Testis (tissue), 3 donors: ENCODE data around the gene RALGPS2. TPM values are rescaled to one million over a fixed set of nuclear protein-coding genes. Genes with fewer than 3 reads are reported as not detected.

Experiments used
- DNase-seq: peaks from one replicate; pipeline ENCODE4 v3.0.0-alpha.2; 2019
- H3K27ac ChIP-seq, 2 donors: fragments of 200-600 bp; sonication (generic); one replicate each; pipeline ENCODE4 v1.5.1; 2019
- H3K27me3 ChIP-seq: fragments of 200-600 bp; sonication (generic); one replicate; pipeline ENCODE4 v1.5.1; 2019
- H3K36me3 ChIP-seq: fragments of 200-600 bp; sonication (generic); one replicate; pipeline ENCODE4 v1.5.1; 2017; ENCODE audit warnings: low read depth; ENCODE audit errors: missing control alignments
- H3K4me1 ChIP-seq: fragments of 200-600 bp; sonication (generic); one replicate; pipeline ENCODE4 v1.5.1; 2019
- H3K4me3 ChIP-seq, 2 donors: fragments of 200-600 bp; sonication (generic); one replicate each; pipeline ENCODE4 v1.5.1; 2017 to 2019
- H3K9me3 ChIP-seq: fragments of 200-600 bp; sonication (generic); one replicate; pipeline ENCODE4 v1.5.1; 2017
- CTCF ChIP-seq, 3 experiments: fragments of 450-650 bp in 2 of 3; fragments of 200-600 bp in 1 of 3; sonication (generic) in 1 of 3; IDR thresholded peaks; one replicate each; pipeline ENCODE4 v1.5.1; 2016 to 2019; ENCODE audit warnings: antibody characterized with exemption in 3 of 3, mild to moderate bottlenecking in 2 of 3, moderate library complexity in 1 of 3
- POLR2A ChIP-seq: fragments of 450-650 bp; IDR thresholded peaks from one replicate; pipeline ENCODE4 v1.6.1; 2017; ENCODE audit warnings: antibody characterized with exemption, mild to moderate bottlenecking, moderate library complexity
- WGBS, 2 donors: methylation state at CpG; one replicate each; pipeline ENCODE4 v1.1.5; 2018; 5-methylcytosine and 5-hydroxymethylcytosine counted together
- intact Hi-C: fragments of 100-400 bp; cut with DNase I; formaldehyde crosslinking; loops from one replicate; pipeline ENCODE4 v1.15.1; 2023; ENCODE audit warnings: low total_unique reads
- polyA plus RNA-seq: library from polyadenylated mRNA; stranded (reverse); fragments of 350-450 nt; fragmentation: Illumina TruSeq; extraction: RNeasy Lipid Tissue Mini Kit (QIAGEN cat#74804); gene quantifications from one replicate; pipeline ENCODE4 v1.2.3, GENCODE V29; 2014; ENCODE audit warnings: low read depth, low replicate concordance; ENCODE audit not compliant: insufficient read depth
- total RNA-seq, 2 donors: library from RNA; depleted of rRNA; stranded (reverse); fragments of >200 nt; gene quantifications; one replicate each; pipeline ENCODE4 v1.2.3, GENCODE V29; 2016

RALGPS2 gene
- total and polyA plus RNA-seq, 3 donors from 2014 or later, result 56.3 to 224 (median 78.6) TPM

GRCh38 chr1:178776553-178776952, 51.5 kb downstream of the RALGPS2 start:
- Histone ChIP-seq H3K36me3 (no peaks in the 10 kb centered on the region), H3K4me3 (no peak overlapping the region), H3K9me3 (no peaks in the 10 kb centered on the region), H3K27me3 (no peaks in the 10 kb centered on the region), H3K4me1 (no peaks in the 10 kb centered on the region), H3K27ac (no peak overlapping the region)
- no peak for TF ChIP-seq POLR2A
- no peak for TF ChIP-seq CTCF (IDR thresholded peaks at IDR 0.05)
- no peak for DNase-seq
- intact Hi-C loops, result no loop called here
- WGBS, 2 donors, result 50 to 51% methylated on average over 2 of the region's 2 CpGs

- no peak for DNase-seq
- Histone ChIP-seq H3K27ac (no peak overlapping the region), H3K36me3 (no peaks in the 10 kb centered on the region), H3K4me3 (no peak overlapping the region), H3K4me1 (no peaks in the 10 kb centered on the region), H3K9me3 (no peaks in the 10 kb centered on the region), H3K27me3 (no peaks in the 10 kb centered on the region)
- 98 to 100% methylated on average over 2 of the region's 2 CpGs for WGBS, 2 donors
- TF ChIP-seq CTCF (IDR thresholded peaks at IDR 0.05), result no peak
- TF ChIP-seq POLR2A, result no peak
- intact Hi-C loops, result no loop called here
These were observed 56.7 kb downstream of the RALGPS2 start for GRCh38 chr1:178781533-178782330.

GRCh38 chr1:178784131-178784536, 59.1 kb downstream of the RALGPS2 start:
- WGBS, 2 donors, result 84 to 85% methylated on average over 2 of the region's 2 CpGs
- no peaks in the 10 kb centered on the region for H3K36me3 ChIP-seq
- intact Hi-C loops, result no loop called here
- H3K4me3 ChIP-seq, result no peak overlapping the region
- TF ChIP-seq POLR2A (no peak), CTCF (IDR thresholded peaks at IDR 0.05) (no peak)
- H3K27me3 ChIP-seq, result no peaks in the 10 kb centered on the region
- H3K4me1 ChIP-seq, result no peaks in the 10 kb centered on the region
- DNase-seq, result no peak
- no peak overlapping the region for H3K27ac ChIP-seq
- H3K9me3 ChIP-seq, result no peaks in the 10 kb centered on the region

GRCh38 chr1:178792394-178792793, 67.3 kb downstream of the RALGPS2 start:
- H3K4me3 ChIP-seq, result no peak overlapping the region
- no peak for DNase-seq
- no peaks in the 10 kb centered on the region for H3K4me1 ChIP-seq
- H3K27me3 ChIP-seq, result no peaks in the 10 kb centered on the region
- H3K9me3 ChIP-seq, result no peaks in the 10 kb centered on the region
- no peaks in the 10 kb centered on the region for H3K36me3 ChIP-seq
- no peak overlapping the region for H3K27ac ChIP-seq
- TF ChIP-seq POLR2A (no peak), CTCF (IDR thresholded peaks at IDR 0.05) (no peak)
- WGBS, 2 donors, result 72 to 73% methylated on average over 3 of the region's 3 CpGs
- intact Hi-C loops, result no loop called here

- Histone ChIP-seq H3K36me3 (no peaks in the 10 kb centered on the region), H3K4me3 (no peak overlapping the region), H3K27me3 (no peaks in the 10 kb centered on the region), H3K4me1 (no peaks in the 10 kb centered on the region), H3K9me3 (no peaks in the 10 kb centered on the region), H3K27ac (no peak overlapping the region)
- DNase-seq, result no peak
- intact Hi-C loops, result no loop called here
- TF ChIP-seq CTCF (IDR thresholded peaks at IDR 0.05) (no peak), POLR2A (no peak)
- 93 to 96% methylated on average over 3 of the region's 3 CpGs for WGBS, 2 donors
These were observed 71.0 kb downstream of the RALGPS2 start for GRCh38 chr1:178796013-178796412.
